Prostate gland (tissue), 2 donors: ENCODE results near the gene CDH9. TPM values are rescaled to one million over a fixed set of nuclear protein-coding genes. Genes with fewer than 3 reads are reported as not detected.

ENCODE experiments used
- DNase-seq: peaks from one replicate; pipeline ENCODE4 v3.0.0-alpha.2; 2019; ENCODE audit warnings: low spot score
- H3K27ac ChIP-seq, 2 donors: fragments of 200-600 bp; sonication (generic); 2 replicates each; pipeline ENCODE4 v1.5.1; 2017 to 2019
- H3K27me3 ChIP-seq: fragments of 200-600 bp; sonication (generic); replicated peaks from 2 replicates; pipeline ENCODE4 v1.5.1; 2019; ENCODE audit not compliant: insufficient read depth
- H3K36me3 ChIP-seq, 2 donors: fragments of 200-600 bp; sonication (generic); 1 replicate in 1 of 2; 2 replicates in 1 of 2; pipeline versions ENCODE4 v1.5.1 to v1.8.1; 2017 to 2019
- H3K4me1 ChIP-seq: fragments of 200-600 bp; sonication (generic); replicated peaks from 2 replicates; pipeline ENCODE4 v1.5.1; 2019
- H3K4me3 ChIP-seq, 2 donors: fragments of 200-600 bp; sonication (generic); 2 replicates each; pipeline ENCODE4 v1.5.1; 2017 to 2019
- H3K9me3 ChIP-seq: fragments of 200-600 bp; sonication (generic); 2 replicates; pipeline ENCODE4 v1.5.1; 2017
- CTCF ChIP-seq, 4 experiments: fragments of 200-600 bp in 2 of 4; fragments of 450-650 bp in 2 of 4; sonication (generic) in 2 of 4; IDR thresholded peaks; 1 replicate in 3 of 4; 2 replicates in 1 of 4; pipeline ENCODE4 v1.5.1; 2016 to 2019; ENCODE audit warnings: antibody characterized with exemption in 4 of 4, mild to moderate bottlenecking in 2 of 4, moderate library complexity in 2 of 4
- POLR2A ChIP-seq: fragments of 450-650 bp; IDR thresholded peaks from one replicate; pipeline ENCODE4 v1.6.1; 2016; ENCODE audit warnings: antibody characterized with exemption, mild to moderate bottlenecking
- POLR2AphosphoS5 ChIP-seq: sonication (generic); formaldehyde crosslinking; IDR thresholded peaks from one replicate; pipeline ENCODE4 v1.6.1; 2017; ENCODE audit warnings: antibody characterized with exemption
- WGBS: methylation state at CpG from one replicate; pipeline ENCODE4 v1.1.5; 2018; 5-methylcytosine and 5-hydroxymethylcytosine counted together
- intact Hi-C: fragments of 100-400 bp; cut with DNase I; formaldehyde crosslinking; loops from one replicate; pipeline ENCODE4 v1.14.2; 2022
- total RNA-seq, 2 donors: library from RNA; depleted of rRNA; stranded (reverse); fragments of >200 nt; gene quantifications; one replicate each; pipeline ENCODE4 v1.1.0, GENCODE V29; 2016

CDH9 gene
- total RNA-seq, 2 donors from 2014 or later: not detected

GRCh38 chr5:26940994-26941393 is 97.4 kb downstream of the CDH9 start:
- intact Hi-C loops: no loop called here
- DNase-seq: no peak
- no peak for TF ChIP-seq POLR2A
- no peak for TF ChIP-seq POLR2AphosphoS5
- TF ChIP-seq CTCF (IDR thresholded peaks at IDR 0.05): no peak
- Histone ChIP-seq H3K4me3 (no peak overlapping the region), H3K4me1 (no peaks in the 10 kb centered on the region), H3K36me3 (no peaks in the 10 kb centered on the region), H3K27ac (no peak overlapping the region), H3K9me3 (no peaks in the 10 kb centered on the region), H3K27me3 (no peaks in the 10 kb centered on the region)
- 94% methylated on average over 1 of the region's 1 CpG for WGBS

GRCh38 chr5:26932238-26932637 is 106.1 kb downstream of the CDH9 start:
- H3K4me3 ChIP-seq: no peak overlapping the region
- H3K27me3 ChIP-seq: no peaks in the 10 kb centered on the region
- DNase-seq: no peak
- H3K36me3 ChIP-seq: no peaks in the 10 kb centered on the region
- H3K27ac ChIP-seq: no peak overlapping the region
- WGBS: 77% methylated on average over 2 of the region's 2 CpGs
- no peaks in the 10 kb centered on the region for H3K9me3 ChIP-seq
- intact Hi-C loops: no loop called here
- no peaks in the 10 kb centered on the region for H3K4me1 ChIP-seq
- TF ChIP-seq CTCF (IDR thresholded peaks at IDR 0.05) (no peak), POLR2AphosphoS5 (no peak), POLR2A (no peak)

DNA sequence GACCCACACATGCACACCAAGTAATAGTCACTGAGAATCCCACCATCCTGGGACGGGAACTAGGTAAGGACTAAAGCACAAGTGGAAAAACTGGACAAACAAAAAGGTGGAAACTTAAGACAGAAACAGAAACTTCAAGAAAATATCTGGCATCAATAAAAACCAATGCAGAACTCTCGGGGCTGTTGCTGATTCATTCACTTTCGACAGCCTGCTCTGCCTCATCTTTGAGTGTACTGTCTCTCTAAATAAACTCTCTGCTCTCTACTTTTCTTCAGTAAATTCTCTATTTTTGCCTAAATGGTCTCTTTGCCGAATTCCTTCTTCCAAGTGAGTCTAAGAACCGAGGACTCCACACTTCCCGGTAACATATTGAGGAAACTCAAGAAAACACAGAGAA is 116.9 kb downstream of the CDH9 start:
- no peak overlapping the region for H3K4me3 ChIP-seq
- DNase-seq: no peak
- intact Hi-C loops: no loop called here
- H3K27ac ChIP-seq: no peak overlapping the region
- no peak for TF ChIP-seq POLR2AphosphoS5
- no peak for TF ChIP-seq CTCF (IDR thresholded peaks at IDR 0.05)
- H3K4me1 ChIP-seq: no peaks in the 10 kb centered on the region
- no peaks in the 10 kb centered on the region for H3K36me3 ChIP-seq
- no peaks in the 10 kb centered on the region for H3K27me3 ChIP-seq
- H3K9me3 ChIP-seq: no peaks in the 10 kb centered on the region
- WGBS: 92% methylated on average over 6 of the region's 6 CpGs

DNA sequence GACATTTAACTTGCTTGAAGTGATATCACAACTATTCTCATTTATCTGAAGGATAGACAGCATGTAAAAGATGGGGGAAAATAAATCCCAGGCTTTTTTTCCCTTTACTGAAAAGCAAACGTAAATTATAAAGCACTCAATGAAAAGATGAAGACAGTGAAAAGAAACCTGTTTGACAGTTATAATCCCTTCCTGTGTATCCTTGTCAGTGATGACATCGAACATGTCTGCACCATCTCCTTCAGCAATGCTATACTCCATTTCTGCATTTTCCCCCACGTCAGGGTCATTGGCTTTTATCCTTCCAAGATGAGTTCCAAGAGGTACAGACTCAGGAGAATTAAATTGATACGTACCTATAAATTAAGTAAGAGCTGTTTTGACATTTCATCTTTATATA is 134.9 kb downstream of the CDH9 start:
- Histone ChIP-seq H3K27ac (no peak overlapping the region), H3K4me3 (no peak overlapping the region), H3K27me3 (no peaks in the 10 kb centered on the region), H3K9me3 (no peaks in the 10 kb centered on the region), H3K4me1 (no peaks in the 10 kb centered on the region), H3K36me3 (no peaks in the 10 kb centered on the region)
- DNase-seq: no peak
- intact Hi-C loops: no loop called here
- no peak for TF ChIP-seq POLR2A
- no peak for TF ChIP-seq POLR2AphosphoS5
- no peak for TF ChIP-seq CTCF (IDR thresholded peaks at IDR 0.05)
- WGBS: 60% methylated on average over 4 of the region's 4 CpGs

GRCh38 chr5:26894719-26895263 is 143.6 kb downstream of the CDH9 start:
- no peak for DNase-seq
- no peaks in the 10 kb centered on the region for H3K36me3 ChIP-seq
- intact Hi-C loops: no loop called here

More at GRCh38 chr5:26894719-26895263, 143.6 kb downstream of the CDH9 start:
- no peaks in the 10 kb centered on the region for H3K9me3 ChIP-seq
- TF ChIP-seq POLR2AphosphoS5 (no peak), POLR2A (no peak), CTCF (IDR thresholded peaks at IDR 0.05) (no peak)
- H3K4me3 ChIP-seq: no peak overlapping the region
- H3K27me3 ChIP-seq: no peaks in the 10 kb centered on the region
- H3K27ac ChIP-seq: no peak overlapping the region
- no peaks in the 10 kb centered on the region for H3K4me1 ChIP-seq
